HCT116 (cell line): ENCODE measurements around the gene CDAN1.

Experiments
- CTCF ChIP-seq, 3 experiments: fragments of 200-600 bp in 1 of 3; sonication (generic) in 1 of 3; IDR thresholded peaks in 2 of 3; conservative IDR thresholded peaks in 1 of 3; 2 replicates each; pipeline ENCODE4 v1.5.1; 2012 to 2017; ENCODE audit warnings: low read depth in 2 of 3, low read length in 2 of 3, antibody characterized with exemption in 1 of 3, borderline replicate concordance in 1 of 3, control low read depth in 1 of 3, mild to moderate bottlenecking in 1 of 3, mixed read lengths in 1 of 3, mixed run types in 1 of 3, moderate library complexity in 1 of 3; ENCODE audit not compliant: insufficient read depth in 1 of 3
- ELF1 ChIP-seq: IDR thresholded peaks from 2 replicates; pipeline ENCODE4 v1.6.1; 2012; ENCODE audit warnings: low read depth, borderline replicate concordance
- EZH2 ChIP-seq: fragments of 200-600 bp; sonication (generic); IDR thresholded peaks from 2 replicates; pipeline ENCODE4 v1.6.1; 2017; ENCODE audit warnings: antibody characterized with exemption, mixed run types
- JUND ChIP-seq: IDR thresholded peaks from 2 replicates; pipeline ENCODE4 v1.6.1; 2012
- MAX ChIP-seq: IDR thresholded peaks from 2 replicates; pipeline ENCODE4 v1.6.1; 2012
- POLR2A ChIP-seq: IDR thresholded peaks from 2 replicates; pipeline ENCODE4 v1.7.0; 2011; ENCODE audit warnings: borderline replicate concordance; ENCODE audit not compliant: insufficient read depth, insufficient read length; ENCODE audit errors: extremely low read depth
- POLR2AphosphoS5 ChIP-seq: IDR thresholded peaks from 2 replicates; pipeline ENCODE4 v1.6.1; 2011; ENCODE audit warnings: mild to moderate bottlenecking, low read depth, low read length, moderate library complexity
- RAD21 ChIP-seq: IDR thresholded peaks from 2 replicates; pipeline ENCODE4 v1.6.1; 2012; ENCODE audit warnings: low read depth, mild to moderate bottlenecking
- ZFX ChIP-seq: fragments of 450-650 bp; IDR thresholded peaks from 2 replicates; pipeline ENCODE4 v1.6.1; 2017

GRCh38 chr15:42694398-42694797 lies 42.5 kb downstream of the CDAN1 start:
- no peak for TF ChIP-seq ELF1
- TF ChIP-seq CTCF (IDR thresholded peaks at IDR 0.05 in 2 of 3, conservative IDR thresholded peaks at IDR 0.05 in 1 of 3; ENCODE audit: borderline replicate concordance in 1 of 3, insufficient read depth in 1 of 3, low read depth in 2 of 3, low read length in 2 of 3) = no peak
- no peak for TF ChIP-seq EZH2
- no peak for TF ChIP-seq JUND
- no peak for TF ChIP-seq POLR2A
- no peak for TF ChIP-seq ZFX
- TF ChIP-seq POLR2AphosphoS5 = no peak
- TF ChIP-seq MAX = no peak
- no peak for TF ChIP-seq RAD21
